NK-92 treated with Interleukin-12 subunit alpha and Interleukin-12 subunit beta, amount 100 ng/mL, for 24 hours (cell line): Measurements from ENCODE around the gene CDY1B.
"Not testable (repeated sequence)": the region's sequence is repeated elsewhere in the genome, so short reads cannot be mapped to it uniquely, and the experiment has no call there.

Source experiments
- DNase-seq: peaks from one replicate; lab custom pipeline; 2025; lab: John Stamatoyannopoulos, UW

CDY1B gene

GRCh38 chrY:24047919-24048318 is at the start of gene CDY1B:
CDY1B (minus strand) TSS chrY:24048019; CDS start chrY:24047688, 331 bp downstream.
- not testable (repeated sequence) for DNase-seq

GRCh38 chrY:24049525-24049924 is 1.7 kb upstream of the CDY1B start:
- not testable (repeated sequence) for DNase-seq

GRCh38 chrY:24043209-24043608 is 4.6 kb downstream of the CDY1B start:
- DNase-seq = not testable (repeated sequence)

GRCh38 chrY:24039008-24039718 is 8.7 kb downstream of the CDY1B start:
- not testable (repeated sequence) for DNase-seq

GRCh38 chrY:24026212-24027103 is 21.4 kb downstream of the CDY1B start:
- not testable (repeated sequence) for DNase-seq
